GM18907 (cell line): Measurements from ENCODE around the gene PSAP.

Experiments used
- ATAC-seq: cut with Tn5 transposase; IDR thresholded peaks from one replicate; pipeline ENCODE4 v1.9.1; 2021; ENCODE audit warnings: mild to moderate bottlenecking, moderate library complexity; ENCODE audit not compliant: unreplicated experiment

PSAP gene

DNA sequence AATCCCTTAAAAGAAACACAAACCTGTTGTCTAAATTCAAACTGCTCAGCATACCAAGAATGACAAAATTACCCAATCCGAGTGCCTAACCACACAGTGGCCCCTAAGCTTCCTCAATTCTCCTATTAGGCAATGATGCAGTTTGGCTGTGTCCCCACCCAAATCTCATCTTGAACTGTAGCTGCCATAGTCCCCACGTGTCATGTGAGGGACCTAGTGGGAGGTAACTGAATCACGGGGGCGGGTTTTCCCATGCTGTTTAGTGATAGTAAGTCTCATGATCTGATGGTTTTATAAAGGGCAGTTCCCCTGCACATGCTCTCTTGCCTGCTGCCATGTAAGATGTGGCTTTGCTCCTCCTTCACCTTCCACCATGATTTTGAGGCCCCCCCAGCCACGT is 21.9 kb downstream of the PSAP start:
- no peak for ATAC-seq

DNA sequence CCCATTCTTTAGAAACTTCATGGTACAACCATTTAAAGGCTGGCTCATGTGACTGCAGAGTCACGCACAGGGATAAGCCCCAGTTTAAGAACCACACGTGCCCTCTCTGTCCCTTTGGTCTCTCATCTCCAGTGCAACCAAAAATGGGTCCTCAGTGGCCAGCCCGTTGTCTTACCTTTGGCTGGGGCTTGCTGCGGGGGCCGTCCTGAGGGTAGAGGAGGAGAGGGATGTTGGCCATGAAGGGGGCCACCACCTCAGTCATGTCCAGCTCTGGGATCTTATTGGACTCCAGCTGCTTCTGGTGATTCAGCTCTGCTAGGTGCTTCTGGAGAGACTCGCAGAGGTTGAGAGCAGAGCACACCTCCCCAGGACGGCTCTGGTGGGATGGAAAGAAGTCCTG is 22.3 kb downstream of the PSAP start:
- ATAC-seq = no peak

DNA sequence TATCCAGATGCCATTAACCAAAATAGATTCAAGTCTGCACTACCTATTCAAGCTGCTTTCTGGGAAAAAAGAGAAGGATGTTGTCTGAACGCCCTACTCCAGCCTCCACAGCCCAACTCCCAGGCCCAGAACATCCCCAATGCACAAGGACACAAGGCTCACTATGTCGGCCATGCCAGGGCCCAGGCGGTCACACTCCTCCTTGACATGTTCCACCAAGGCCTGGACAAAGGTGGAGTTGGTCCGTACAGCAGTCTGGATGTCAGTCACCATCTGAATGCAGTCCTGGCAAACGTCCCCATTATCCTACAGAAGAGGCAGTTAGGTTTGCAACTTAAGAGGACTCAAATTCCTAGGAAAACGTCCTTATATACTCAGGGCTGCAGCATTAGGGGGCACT is 23.2 kb downstream of the PSAP start:
- ATAC-seq = no peak

DNA sequence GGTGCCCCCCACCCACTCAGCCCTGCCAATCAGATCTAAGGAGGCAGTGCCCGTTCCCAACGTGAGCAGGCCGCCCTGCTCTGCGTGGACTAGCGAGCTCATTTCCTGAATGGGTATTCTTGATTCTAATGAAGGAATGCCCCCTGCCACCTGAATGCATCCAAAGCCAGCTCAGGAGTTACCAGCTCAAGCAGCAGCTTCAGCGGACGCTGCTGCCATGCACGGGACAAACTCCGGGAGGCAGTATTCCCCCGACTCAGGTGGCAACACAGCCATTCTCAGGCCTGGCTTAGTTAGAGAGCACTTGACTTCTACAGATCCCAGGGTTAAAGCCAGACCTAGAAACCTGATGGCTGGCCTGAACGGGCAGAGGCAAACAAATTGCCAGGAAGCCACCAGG is 25.8 kb downstream of the PSAP start:
- ATAC-seq = no peak

- no peak for ATAC-seq
These were observed 26.7 kb downstream of the PSAP start for GRCh38 chr10:71824333-71824732.

DNA sequence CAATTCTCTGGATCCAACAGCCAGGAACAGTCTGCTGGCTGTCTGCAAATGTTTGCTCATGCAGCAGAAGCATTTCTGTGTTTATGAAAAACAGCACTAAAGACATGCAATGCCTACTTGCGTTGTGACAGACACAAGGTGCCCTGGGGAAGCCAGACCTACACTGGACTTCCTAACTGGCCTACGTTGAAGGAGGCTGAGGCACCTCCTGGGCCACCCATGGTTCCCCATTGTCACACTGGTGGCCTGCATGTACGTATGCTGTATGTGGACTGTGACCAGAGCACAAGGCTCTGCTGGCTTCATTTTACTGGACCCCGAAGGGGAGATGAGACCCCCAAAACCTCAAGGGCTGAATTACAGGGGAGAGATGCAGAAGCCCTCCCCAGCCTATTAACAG is 27.7 kb downstream of the PSAP start:
- no peak for ATAC-seq

DNA sequence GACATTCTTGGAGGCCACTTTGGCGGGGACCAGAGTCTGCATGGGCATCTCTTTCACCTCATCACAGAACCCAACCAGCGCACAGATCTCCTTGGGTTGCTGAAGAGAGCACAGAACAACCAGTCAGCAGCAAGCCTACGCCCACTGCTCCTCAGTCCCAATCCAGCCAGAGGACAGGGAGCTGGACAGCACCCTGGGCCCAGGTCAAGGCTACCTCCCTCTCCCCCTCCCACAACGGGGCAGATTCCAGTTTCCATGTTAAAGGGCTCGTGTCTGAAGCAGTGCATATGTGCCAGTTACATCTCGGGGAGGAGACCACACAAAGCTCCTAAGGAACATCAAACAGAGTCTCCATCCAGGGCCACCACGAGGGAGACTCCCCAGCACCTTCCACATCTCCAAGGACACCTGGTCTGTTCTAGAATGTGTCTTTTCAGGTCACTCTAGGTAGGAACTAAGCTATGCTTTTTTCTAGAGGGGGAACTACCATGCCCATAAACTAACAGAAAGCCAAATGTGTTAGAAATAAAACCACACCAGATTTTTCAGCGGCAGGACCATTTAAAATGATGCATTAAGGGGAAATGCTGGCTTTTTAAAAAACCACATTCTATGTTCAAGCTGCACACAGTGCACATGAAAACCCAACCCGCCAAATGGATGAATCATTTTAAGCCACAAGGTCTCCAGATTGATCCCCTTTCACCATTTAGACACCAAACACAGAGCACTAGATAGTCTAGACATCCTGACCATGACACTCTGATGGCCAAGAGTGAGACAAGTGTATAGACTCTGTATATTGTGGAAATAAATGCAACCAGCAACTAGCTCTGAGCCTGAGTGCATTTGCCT is 28.9 kb downstream of the PSAP start:
- ATAC-seq = no peak

DNA sequence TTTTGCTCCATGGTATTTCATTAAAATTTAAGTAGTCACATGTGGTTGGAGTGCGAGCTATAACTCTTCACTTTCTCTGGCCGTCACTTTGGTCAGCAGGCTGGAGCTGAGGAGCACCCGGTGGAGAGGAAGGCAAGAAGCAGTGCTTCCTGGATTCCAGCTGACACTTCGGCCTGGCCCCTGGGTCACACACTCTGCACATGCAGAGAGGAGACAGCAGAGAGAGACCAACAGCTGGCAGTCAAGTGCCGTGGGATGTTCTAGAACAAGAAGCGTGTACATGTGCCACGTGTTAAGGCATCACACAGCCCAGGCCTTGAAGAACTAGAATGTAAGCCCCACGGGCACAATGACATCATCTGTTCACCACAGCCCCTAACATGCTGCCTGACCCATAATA is 30.1 kb downstream of the PSAP start:
- no peak for ATAC-seq

DNA sequence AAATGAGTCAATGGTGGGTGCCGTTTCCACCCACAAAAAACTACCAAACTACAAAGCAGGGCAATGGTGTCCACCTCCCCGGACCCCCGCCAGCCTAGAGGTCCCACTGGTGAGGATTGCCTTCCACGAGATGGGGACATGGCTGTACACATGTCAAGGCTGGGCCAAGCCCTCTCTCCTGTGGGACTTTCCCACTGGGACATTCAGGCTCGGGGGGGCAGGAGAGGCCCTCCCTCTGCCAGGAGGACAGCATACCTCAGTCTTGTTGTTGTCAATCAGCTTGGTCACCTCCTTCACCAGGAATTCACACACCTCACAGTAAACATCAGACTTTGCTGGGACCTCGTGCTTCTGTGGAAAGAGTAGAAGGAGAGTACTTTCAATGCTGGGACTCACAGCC is 31.1 kb downstream of the PSAP start:
- ATAC-seq = no peak

DNA sequence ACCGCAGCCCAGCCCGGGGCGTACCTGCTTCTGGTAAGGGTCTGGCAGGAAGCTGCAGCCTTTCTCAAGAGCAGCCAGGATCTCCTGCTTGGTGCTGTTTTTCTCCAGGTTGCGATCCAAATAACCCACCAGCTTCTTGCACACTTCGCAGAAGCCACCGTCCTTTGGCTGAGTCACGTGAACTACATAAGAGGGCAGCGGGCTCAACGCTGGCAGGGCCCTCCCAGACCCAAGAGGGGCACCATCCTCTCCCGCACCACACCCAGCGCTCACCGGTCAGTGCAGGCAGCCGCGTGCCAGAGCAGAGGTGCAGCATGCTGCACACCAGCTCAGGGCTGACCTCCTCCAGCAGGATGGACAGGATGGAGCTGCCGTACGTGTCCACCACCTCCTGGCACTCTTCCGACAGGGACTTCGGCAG is 31.6 kb downstream of the PSAP start:
- ATAC-seq = no peak

GRCh38 chr10:71818674-71819260 is 32.3 kb downstream of the PSAP start:
- ATAC-seq = no peak

GRCh38 chr10:71817831-71818655 is 33.0 kb downstream of the PSAP start:
- no peak for ATAC-seq

- no peak for ATAC-seq
These were observed 34.0 kb downstream of the PSAP start for GRCh38 chr10:71816936-71817618.

GRCh38 chr10:71816421-71816851 is 34.6 kb downstream of the PSAP start:
- no peak for ATAC-seq

- ATAC-seq = no peak
These were observed 35.4 kb downstream of the PSAP start for GRCh38 chr10:71815515-71816130.

GRCh38 chr10:71814922-71815411 is 36.1 kb downstream of the PSAP start:
- ATAC-seq = no peak

- no peak for ATAC-seq
These were observed 38.0 kb downstream of the PSAP start for GRCh38 chr10:71812913-71813590.

DNA sequence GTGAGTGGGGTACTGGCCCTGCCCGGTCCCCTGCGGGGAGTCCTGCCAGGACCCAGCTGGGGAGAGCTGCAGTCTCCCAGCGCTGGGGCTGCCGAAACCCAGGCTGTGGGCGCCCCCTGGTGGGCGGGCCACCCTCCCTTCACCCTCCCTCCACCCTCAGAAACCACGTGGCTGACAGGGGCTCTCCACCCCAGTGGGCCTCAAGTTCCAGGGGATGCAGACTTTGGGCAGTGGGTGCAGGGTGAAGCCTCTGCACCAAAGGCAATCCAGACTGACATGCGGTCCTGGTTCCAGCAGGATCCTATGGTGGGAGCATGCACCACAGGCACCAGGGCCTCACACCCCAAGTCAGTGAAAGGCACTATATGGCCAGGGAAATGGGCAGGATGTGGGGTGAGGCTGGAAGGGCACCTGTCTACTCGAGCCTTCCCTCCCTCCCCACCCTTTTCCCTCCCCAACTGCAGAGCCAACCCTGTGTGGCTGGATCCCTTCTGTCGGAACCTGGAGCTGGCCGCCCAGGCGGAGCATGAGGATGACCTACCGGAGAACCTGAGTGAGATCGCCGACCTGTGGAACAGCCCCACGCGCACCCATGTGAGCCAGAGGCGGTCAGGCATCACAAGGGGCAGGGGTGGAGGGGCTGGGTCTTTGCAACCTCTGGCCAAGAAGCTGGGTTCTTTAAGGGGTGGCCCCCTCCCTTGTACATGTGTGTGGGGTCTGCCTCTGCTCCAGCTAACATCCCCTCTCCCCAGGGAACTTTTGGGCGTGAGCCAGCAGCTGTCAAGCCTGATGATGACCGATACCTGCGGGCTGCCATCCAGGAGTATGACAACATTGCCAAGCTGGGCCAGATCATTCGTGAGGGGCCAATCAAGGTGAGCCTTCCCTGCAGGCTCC is 38.8 kb downstream of the PSAP start:
- peak; percentile 56 for ATAC-seq

GRCh38 chr10:71811351-71811750 is 39.7 kb downstream of the PSAP start:
- ATAC-seq = no peak
